Midbrain (tissue), 1 donor: ENCODE results near the gene DOK7.

Experiments used
- DNase-seq: peaks from one replicate; lab custom pipeline; 2025; lab: John Stamatoyannopoulos, UW

Gene DOK7

DNA sequence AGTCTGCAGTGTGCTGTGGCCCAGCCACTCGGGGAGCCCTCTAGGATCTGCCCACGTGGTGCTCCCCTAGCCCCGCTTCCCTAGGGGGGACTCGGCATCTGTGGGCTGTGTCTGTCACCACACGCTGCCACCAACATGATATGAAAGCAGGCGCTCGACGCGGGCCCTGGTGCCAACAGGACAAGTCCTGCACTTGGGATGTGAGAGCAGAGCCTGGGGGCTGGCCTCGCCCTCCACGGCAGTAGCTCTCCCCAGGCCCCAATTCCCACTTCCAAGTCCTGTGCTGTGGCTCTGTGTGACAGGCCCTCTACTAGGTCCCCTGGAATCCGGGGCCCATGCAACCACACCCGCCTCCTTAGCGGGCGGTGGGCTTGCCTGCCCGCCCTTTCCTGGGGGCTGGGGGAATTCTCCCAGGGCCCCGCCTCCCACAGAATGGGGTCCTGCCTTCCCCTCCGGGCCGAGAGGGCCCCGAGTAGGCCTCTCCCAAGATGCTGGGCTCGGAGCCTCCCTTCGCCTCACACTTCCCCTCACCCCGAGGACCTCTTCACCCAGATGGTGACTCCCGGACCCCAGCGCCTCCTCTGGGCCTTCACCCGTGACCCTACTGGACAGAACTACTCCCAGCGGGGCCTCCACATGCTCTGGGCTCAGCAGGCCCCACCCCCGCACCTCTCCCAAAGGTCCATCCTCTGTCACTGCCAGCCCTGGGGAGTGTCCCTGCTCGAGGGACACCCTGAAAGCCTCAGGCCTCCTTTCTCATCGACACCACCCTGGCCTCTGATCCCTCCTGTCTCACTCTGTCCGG lies 57.9 kb downstream of the DOK7 start:
- no peak for DNase-seq

DNA sequence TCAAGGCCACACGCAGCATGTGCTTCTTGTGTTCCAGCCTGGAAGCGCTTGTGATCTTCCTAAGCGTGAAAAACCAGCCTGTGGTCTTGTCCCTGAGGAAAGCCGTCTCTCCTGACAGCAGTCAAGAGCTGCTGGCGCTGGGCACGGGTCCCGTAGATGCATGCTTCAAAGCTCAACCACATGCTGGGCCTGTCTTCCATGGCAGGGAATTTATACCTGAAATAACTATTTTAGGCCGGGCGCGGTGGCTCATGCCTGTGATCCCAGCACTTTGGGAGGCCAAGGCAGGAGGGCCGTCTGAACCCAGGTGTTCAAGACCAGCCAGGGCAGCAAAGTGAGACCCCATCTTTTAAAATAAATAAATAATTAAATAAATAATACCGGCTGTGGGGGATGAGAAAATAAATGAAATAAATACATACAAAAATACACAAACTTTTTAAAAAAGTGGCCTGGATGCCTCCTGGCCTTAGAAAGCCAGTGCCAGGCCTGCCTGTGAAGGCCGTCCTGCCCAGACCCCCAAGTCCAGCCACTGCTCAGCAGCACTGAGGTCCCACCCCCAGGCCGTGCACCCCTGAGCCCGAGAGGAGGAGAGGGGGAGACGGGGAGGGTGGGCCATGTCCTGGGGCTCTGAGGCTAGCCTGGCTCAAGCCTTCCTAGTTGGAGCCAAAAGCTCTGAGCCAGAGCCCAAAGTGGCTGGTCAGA lies 58.7 kb downstream of the DOK7 start:
- DNase-seq: no peak

DNA sequence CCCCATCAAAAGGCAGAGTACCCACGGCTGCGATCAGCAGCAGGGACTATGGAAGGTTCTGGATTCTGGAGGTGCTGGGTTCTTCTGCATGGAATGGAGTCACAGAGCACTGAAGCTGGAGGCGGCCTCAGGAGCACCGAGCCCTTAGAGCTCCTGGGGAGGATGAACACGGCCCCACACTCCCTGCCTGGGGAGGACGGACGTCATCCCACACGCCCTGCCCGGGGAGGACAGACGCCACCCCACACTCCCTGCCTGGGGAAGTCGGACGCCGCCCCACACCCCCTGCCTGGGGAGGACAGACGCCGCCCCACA lies 59.2 kb downstream of the DOK7 start:
- no peak for DNase-seq

DNA sequence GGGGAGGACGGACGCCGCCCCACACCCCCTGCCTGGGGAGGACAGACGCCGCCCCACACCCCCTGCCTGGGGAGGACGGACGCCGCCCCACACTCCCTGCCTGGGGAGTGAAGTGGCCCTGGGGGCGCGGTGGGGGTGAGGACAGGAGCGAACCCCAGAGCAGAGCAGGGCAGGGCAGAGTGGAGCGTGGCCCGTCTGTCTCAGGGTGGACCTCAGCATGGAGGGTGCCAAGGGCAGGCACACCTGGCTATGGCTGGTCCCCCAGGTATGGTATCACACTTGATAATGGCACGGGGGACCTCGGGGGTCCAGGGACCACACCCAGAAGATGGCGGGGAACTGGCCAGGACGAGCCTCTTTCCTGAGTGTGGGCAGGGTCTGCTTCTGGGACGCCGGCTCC lies 59.5 kb downstream of the DOK7 start:
- no peak for DNase-seq

DNA sequence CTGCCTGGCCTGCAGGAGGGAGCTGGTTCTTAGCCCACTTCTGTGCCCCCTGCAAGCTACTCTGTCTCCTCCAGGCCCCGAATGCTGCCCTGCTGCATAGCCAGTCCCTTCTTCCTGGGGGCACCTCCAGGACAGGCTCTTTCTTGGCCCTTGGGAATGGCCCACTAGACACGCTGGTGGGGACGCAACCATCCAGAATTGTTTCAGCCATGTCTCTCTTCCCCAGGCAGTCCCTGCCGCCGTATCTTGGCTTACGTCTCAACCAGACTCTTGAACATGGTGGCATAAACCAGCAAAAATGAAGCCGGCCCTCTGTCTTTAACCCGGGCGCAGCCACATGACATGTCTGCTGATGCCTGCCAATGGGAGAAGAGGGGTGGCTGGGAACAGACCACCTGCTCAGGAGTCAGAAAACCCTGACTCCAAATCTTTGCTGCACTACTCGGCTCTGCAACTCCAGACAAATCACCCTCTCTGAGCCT lies 60.1 kb downstream of the DOK7 start:
- no peak for DNase-seq

DNA sequence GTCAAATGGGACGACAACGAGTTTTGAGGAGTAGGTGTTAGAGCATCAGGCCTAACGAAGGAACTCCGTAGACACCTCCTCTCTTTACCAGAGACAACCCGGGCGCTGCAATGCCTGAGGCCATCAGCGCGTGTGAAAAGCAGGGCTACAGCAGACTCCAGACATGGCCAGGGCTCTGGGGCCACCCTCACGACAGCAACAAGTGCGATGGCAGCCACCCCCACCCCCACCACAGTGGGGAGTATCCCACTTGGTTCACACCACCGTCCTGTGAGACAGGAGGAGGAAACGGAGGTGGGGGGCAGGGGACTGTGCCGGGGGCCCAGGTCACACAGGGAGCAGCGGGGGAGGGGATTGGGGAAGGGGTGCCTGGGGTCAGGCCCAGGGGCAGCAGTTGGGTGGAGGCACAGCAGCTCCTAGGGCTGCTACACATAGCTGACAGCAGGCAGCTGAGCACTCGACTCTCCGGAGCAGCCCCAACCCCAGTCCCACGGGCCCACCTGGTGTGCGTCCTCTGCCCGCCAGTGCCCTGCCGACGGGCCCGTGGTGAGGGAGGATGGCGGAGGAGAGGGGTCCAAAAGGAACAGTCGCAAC lies 60.6 kb downstream of the DOK7 start:
- DNase-seq: no peak

DNA sequence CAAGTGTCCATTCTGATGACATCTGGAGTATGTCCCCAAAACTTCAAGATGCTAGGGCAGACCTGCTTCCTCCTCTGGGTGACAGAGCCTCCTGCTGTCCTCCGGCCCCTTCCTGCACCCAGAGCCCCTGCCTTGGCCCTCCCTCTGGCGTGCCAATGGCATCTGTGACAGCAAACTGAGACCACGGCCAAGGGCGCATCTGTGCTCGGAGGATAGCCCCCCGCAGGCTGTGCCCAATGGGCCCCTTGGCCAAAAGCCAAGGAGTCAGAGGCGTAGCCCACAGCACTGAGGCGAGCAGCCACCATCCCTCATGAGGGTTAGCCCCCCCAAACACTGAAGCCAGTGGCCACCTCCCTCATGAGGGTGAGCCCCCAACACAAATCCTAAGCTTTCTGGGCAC lies 61.2 kb downstream of the DOK7 start:
- DNase-seq: no peak

DNA sequence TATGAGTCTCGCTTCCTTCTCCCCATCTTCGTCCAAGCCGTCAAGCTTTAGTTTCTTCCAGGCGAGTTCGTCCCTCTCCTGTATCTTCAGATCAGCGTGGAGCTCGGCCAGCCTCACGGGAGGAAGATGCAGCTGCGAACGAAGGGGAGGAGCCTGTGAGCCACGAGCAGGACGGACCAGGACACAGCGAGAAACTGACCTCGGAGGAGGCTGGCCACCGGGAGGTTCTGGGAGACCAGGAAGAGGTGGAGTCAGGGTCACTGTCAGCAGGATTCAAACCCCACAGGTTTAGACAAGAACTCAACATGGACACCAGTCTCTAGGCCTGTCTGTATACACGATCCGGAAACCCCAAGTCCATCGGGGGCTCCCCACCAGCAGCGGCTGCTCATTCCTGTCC lies 61.8 kb downstream of the DOK7 start:
- DNase-seq: no peak

DNA sequence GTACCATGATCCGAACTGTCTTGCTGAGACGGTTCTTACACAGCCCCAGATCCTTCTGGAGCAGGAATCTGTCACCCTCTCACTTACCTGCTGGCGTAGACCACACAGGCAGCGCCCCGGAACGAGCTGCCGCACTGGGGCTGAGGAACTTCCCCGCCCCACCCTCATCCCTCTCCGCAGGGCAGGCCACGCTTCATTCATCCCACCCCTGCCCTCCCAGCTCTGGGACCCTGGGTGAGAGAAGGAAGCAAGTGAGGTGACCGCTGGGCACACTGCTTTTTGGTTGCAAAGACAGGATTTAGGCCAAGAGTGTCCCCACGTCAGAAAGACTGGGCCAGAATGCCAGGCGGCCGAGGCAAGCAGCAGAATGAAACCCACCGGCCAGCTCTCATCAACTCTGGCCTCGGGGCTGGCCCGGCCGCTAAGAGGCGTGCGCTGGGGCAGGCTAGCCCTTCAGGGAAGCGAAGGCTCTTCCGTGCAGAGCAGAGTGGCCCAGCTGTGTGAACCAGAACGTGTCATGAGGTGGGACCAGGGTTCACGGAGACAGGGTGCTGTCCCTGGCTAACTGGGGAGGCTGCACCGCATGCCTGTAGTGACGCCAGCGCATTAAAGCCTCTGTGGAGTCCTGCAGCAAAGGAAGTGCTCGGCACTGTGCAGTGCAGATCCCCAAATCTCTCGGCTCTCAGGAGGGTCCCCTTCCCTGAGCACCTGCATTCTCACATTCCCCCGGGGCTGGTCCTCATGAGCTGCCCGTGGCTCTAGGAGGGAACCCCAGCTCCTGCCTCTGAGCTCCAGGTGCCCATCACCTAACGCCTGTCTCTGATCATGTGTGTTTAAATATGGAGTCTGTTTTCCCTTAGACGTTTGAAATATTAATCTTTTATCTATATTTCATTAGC lies 62.7 kb downstream of the DOK7 start:
- DNase-seq: no peak

DNA sequence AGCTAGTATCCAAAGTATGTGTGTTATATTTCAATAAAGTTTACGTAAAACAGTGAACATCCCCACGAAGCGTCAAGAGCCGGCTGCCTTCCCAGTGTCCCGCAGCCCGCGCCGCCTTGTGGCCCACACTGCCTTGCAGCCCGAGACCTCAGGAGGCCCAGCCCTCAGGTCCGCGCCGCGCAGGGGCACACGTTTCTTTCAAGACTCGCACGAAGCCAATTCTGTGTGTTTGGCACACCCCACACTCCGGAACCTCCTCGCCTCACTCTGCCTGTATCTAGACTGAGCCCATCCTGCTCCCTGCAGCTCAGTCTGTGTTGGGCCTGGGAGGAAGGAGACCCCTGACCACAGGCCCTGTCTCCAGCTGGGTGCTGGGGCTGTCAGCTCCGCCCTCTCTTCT lies 63.4 kb downstream of the DOK7 start:
- no peak for DNase-seq

DNA sequence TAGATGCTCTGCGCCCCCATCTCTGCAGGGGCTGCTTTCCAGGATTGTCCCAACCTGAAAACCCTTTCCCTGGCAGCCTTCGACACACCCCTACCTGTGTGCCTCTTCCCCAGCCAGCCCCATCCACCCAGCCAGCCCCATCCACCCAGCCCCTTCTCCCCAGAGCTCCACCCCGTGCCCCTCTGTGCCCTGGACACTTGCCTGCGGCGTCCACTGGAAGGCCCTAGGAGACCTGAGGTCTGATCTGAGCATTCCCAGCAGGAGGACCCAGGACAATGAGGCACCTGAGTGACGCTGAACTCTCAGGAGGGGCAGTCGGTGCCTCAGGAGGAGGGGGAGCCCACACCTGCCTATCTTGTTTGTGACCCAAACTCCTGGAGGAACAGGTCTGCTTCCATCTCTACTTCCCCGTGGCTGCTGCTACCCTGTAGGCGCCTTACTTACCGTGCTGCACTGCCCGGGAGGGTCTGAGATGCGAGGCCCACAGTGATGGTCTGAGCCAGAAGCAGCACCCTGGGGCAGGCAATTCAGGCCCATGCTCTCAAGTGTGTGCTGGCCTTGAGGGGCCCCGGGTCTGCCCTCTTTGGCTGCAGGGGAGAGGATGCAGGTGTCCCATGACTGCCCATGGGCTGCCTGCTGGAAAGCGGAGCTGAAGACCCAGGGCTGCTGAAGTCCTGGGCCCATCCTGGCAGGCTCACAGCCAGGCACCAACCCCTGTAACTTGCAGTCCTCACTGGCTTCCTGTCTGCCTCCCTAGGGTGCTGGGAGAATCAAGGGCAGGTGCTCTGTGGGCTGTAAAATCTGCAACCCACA lies 64.2 kb downstream of the DOK7 start:
- DNase-seq: no peak

DNA sequence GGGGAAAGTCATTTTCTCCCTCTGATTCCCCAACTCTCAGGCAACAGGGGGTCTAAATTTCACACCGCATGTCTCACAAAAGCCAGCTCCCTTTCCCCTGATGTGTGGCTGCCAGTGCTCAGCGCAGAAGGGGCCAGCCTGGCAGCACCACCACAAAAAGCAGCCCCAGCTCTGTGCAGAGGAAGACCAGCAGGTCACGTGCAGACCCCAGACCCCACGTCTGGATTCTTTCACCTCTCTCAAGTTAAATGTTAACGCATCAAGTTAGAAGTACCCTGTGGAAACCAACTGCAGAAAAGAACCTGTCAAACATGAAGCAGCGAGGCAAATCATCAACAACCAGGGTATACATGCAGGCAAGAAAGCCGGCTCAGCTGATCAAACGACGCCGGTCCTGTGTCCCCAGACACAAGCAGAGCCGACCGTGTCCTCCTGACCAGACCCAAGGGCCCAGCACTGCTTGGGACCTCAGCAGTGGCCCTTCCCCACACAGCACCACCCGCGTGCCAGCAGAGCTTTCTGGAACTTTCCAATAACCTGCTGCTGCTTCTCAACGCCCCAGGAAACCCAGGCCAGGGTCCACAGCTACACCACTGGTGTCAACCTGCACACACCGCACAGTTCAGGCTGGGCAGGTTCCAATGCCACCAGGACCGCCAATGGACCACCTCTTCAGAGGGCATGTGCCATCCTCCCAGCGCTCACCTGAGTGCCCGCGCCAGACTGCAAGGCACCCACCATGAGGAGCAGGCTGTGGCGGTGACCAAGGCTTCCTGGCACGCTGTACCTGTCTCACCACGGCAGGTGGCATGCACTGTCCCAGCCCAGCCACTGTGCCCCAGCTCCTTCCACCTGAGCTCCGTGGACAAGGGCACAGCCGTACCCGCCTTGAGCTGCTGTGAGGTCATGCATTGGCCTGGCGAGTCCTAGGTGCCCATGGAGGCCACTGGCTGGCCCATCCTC lies 65.1 kb downstream of the DOK7 start:
- no peak for DNase-seq

DNA sequence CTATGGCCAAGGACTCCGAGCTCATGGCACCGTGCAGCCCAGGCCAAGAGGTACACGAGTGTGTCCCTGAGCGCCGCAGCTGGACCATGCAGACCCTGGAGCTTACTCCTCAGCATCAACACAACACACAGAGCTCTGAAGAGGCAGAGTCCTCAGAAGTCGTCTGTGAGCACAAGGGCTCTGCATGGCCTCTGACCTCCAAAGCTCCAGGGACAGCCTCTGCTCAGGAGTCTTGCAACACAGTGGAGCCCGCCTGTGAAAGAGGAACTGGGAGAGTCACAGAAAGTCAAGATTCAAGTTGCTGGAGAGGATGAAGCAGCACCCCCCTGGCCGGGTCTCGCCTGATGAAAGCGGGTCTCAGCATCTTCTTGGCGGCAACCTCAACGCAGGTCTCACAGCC lies 66.3 kb downstream of the DOK7 start:
- DNase-seq: peak; percentile 22

DNA sequence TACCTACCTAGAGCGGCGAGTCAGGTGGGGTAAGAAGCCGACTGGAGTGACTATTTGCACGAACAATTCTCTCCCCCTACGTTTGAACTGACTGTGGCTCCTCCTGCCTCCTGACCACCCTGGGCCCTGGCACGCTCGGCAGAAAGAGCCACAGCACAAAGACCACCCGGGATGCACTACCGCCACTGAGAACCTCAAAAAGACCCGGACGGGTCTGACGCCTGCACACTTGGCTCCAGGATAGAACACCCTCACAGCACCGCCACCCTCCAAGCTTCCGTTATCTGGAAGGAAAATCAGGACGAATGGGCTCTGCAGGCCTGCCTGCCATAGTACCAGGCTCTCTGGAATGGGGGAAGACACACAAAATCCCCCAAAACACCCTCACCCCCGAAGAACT lies 66.9 kb downstream of the DOK7 start:
- DNase-seq: no peak

DNA sequence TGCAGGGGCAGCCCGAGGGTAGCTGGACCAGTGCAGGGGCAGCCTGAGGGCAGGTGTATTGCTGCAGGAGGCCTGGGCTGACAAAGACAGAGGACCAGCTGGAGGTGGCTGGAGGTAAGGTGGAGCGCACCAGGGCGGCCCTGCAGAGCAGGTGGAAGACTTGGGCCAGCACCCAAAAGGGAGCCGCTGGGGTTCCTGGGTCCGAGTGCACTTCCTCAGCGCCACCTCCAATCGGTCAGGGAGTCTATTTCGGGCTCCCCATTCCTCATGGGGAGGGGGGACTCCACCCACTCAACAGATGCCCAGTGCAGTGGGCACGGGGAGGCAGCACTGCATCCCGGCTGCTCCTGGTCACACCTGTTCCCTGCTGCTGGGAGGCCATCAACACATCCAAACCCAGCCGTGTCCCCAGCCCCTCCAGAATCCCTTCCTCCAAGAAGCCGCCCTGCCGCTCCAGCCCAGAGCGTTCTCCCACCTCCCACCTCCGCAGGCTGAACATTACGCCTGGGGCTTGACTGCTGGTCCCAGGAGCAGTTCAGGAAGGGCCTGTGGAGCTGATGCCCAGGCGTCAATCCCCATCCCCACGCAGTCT lies 67.7 kb downstream of the DOK7 start:
- DNase-seq: no peak

DNA sequence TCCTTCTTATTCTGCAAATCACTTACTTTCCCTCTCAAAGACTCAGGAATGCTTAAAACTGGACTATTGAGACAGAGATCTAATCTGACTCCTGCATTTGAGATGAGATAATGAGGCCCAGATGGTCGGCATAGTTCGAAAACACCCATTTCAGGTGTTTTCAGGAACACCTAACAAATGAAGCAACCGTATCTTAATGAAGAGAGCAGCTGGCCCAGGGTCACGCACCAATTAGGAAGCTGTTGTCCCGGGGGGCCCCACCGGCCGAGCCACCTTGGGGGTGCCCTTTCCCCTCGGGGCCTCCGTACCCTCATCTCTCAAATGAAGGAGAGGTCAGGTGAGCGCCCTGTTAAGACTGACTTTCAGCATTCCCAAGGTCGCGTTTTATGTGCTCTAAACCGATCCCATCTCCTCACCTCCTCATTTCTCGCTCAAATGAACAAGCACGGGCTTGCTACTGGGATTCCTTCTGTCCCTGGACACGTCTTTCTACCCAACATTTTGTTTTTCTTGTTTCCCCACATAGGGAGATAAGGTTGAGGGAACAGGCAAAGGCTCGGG lies 68.3 kb downstream of the DOK7 start:
- no peak for DNase-seq

DNA sequence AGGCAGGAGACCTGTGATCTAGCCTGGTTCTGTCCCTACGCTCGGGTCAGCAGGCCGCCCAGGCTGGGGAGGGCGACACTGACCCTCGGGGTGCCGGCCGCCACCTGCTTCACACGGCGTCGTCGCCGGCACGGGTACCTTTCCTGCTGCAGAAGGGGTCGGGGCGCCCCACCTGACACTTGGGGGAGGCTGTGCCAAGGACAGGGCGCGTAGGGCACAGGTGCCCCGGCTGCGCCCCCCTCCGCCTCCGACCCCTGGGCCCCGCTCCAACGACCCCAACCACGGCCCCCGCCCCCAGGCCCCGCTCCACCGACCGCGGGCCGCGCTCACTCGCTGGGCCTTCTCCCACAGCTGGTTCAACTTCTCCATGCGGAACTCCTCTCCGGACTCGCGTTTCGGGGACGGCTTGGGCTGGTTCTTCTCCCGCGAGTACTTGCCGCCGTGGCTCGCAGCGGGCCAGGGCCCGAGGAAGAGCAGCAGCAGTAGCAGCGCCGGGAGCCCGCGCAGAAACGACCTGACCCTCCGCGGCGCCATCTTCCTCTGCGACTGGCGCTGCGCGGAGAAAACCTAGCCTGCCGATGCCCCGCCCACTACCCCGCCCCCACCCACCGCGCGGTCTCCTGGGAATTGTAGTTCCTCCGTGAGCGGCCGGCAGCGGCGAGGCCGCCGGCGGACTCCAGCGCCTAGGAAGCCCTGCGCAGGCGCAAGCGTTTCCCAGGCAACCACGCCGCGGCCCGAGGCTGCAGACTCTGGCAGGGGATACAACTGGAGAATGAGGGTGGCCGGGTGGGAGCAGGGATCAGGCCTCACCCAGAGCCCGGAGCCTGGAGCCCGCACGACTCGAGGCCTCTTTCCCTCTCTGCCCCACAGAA lies 69.0 kb downstream of the DOK7 start, which contains the start of gene LRPAP1:
Gene LRPAP1, minus strand, starts transcription at position 544 of the 872 bp plus-strand sequence. Its CDS starts 10 bp downstream, at position 534.
- peak; percentile 97 for DNase-seq

DNA sequence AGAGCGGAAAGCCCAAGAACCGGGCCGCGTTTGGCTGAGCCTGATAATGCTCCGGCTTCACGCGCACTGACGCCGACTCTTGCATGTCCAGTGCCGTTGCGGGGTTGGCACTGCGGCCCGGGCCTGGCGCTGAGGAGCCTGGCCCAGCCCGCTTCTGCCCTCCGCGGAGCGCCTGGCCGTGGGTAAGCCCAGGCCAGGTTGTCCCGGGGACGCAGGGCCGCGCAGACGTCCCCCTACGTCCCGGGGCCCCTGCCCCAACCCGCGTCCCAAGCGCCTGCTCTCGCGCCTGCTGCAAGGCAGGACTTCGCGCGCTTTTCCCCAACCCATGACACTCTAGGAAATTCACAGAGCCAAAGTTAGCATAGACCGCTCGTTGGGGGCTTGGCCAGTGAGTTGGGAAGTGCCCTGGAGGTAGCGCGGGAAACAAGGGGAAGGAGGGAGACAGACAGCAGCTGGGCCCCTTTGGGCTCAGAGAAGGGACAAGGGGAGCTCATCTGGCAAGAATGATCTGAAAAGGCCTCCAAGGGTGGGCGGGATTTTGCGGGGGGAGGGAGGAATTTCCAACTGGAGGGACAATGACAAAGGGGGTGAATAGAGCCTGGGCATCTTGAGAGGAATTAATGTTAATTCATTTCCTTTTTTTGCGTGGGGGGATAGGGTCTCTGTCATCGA lies 69.8 kb downstream of the DOK7 start:
- DNase-seq: no peak
